A673 (cell line): Measurements from ENCODE around the gene UNC13C. TPM values are rescaled to one million over a fixed set of nuclear protein-coding genes. Genes with fewer than 3 reads are reported as not detected.

Experiments used
- BruUV-seq: library from RNA; stranded (reverse); fragments of 400-500 nt; replicated peaks from 2 replicates; lab custom pipeline; 2021; lab: Mats Ljungman, UMichigan
- CTCF ChIA-PET: fragments of 300-600 bp; sonication (Branson Sonifier 250); formaldehyde crosslinking; loops from one replicate; lab custom pipeline; 2022; ENCODE audit warnings: antibody characterized with exemption; lab: Charles Lee
- POLR2A ChIA-PET: fragments of 300-600 bp; sonication (Branson Sonifier 250); formaldehyde crosslinking; loops from one replicate; lab custom pipeline; 2022; ENCODE audit warnings: antibody characterized with exemption; ENCODE audit not compliant: low non-redundant PET; lab: Charles Lee
- DNase-seq: peaks from one replicate; pipeline ENCODE4 v3.0.0-alpha.2; 2015; ENCODE audit warnings: low spot score
- H3K27ac ChIP-seq: fragments of 200-600 bp; sonication (generic); 2 replicates; pipeline ENCODE4 v1.5.1; 2016; ENCODE audit warnings: mixed run types, low read depth, mild to moderate bottlenecking, mixed read lengths, antibody characterized with exemption, low read length; ENCODE audit not compliant: poor library complexity, severe bottlenecking
- H3K27me3 ChIP-seq: fragments of 200-600 bp; sonication (generic); replicated peaks from 2 replicates; pipeline ENCODE4 v1.6.1; 2017; ENCODE audit warnings: mixed run types, low read depth, mild to moderate bottlenecking, mixed read lengths, antibody characterized with exemption, low read length; ENCODE audit not compliant: insufficient read depth, poor library complexity
- H3K36me3 ChIP-seq: fragments of 200-600 bp; sonication (generic); 2 replicates; pipeline ENCODE4 v1.6.1; 2016; ENCODE audit warnings: mixed run types, mild to moderate bottlenecking, mixed read lengths, antibody characterized with exemption, low read length; ENCODE audit not compliant: insufficient read depth, poor library complexity, severe bottlenecking
- H3K4me1 ChIP-seq: fragments of 200-600 bp; sonication (generic); 2 replicates; pipeline ENCODE4 v1.6.1; 2017; ENCODE audit warnings: mixed run types, mild to moderate bottlenecking, mixed read lengths, antibody characterized with exemption, low read length; ENCODE audit not compliant: insufficient read depth, poor library complexity, severe bottlenecking
- H3K4me3 ChIP-seq: fragments of 200-600 bp; sonication (generic); 2 replicates; pipeline ENCODE4 v1.5.1; 2016; ENCODE audit warnings: low read depth, mixed run types, mild to moderate bottlenecking, mixed read lengths, low read length; ENCODE audit not compliant: poor library complexity, severe bottlenecking
- H3K9me3 ChIP-seq: fragments of 200-600 bp; sonication (generic); 2 replicates; pipeline ENCODE4 v1.6.1; 2016; ENCODE audit warnings: mixed run types, low read depth, mild to moderate bottlenecking, mixed read lengths, antibody characterized with exemption, low read length; ENCODE audit not compliant: poor library complexity, severe bottlenecking
- CTCF ChIP-seq: fragments of 300-800, 200-600 bp; sonication (generic); conservative IDR thresholded peaks from 2 replicates; pipeline ENCODE4 v1.5.1; 2017; ENCODE audit warnings: low read depth, mild to moderate bottlenecking, antibody characterized with exemption, low read length, moderate library complexity, mixed read lengths
- EZH2 ChIP-seq: fragments of 200-600 bp; sonication (generic); IDR thresholded peaks from 2 replicates; pipeline ENCODE4 v1.6.1; 2017; ENCODE audit warnings: borderline replicate concordance, low read depth, mild to moderate bottlenecking, mixed read lengths, antibody characterized with exemption, low read length; ENCODE audit not compliant: poor library complexity, severe bottlenecking
- intact Hi-C: fragments of 100-400 bp; cut with micrococcal nuclease; formaldehyde crosslinking; loops from one replicate; pipeline ENCODE4 v1.10.0; 2022; ENCODE audit not compliant: unreplicated experiment
- total RNA-seq: library from RNA; stranded (reverse); gene quantifications from 2 replicates; pipeline ENCODE4 v1.2.3, GENCODE V29; 2021

UNC13C gene
- total RNA-seq, 1 experiment from 2014 or later, result not detected

GRCh38 chr15:53979051-53979788 lies 979 bp downstream of the UNC13C start:
- peaks cover 35% of the 10 kb centered on the region for H3K27me3 ChIP-seq
- H3K4me3 ChIP-seq, result no peak overlapping the region
- peaks cover 7% of the 10 kb centered on the region for H3K9me3 ChIP-seq
- BruUV-seq, result no TSS peak
- TF ChIP-seq CTCF (no peak), EZH2 (no peak)
- CTCF ChIA-PET, result no interaction called here
- no peak overlapping the region for H3K27ac ChIP-seq
- H3K4me1 ChIP-seq, result no peaks in the 10 kb centered on the region
- H3K36me3 ChIP-seq, result no peaks in the 10 kb centered on the region
- POLR2A ChIA-PET, result no interaction called here
- intact Hi-C loops, result no loop called here
- no peak for DNase-seq

- peaks cover 35% of the 10 kb centered on the region for H3K27me3 ChIP-seq
- ChIA-PET CTCF (no interaction called here), POLR2A (no interaction called here)
- DNase-seq, result no peak
- H3K27ac ChIP-seq, result no peak overlapping the region
- H3K36me3 ChIP-seq, result no peaks in the 10 kb centered on the region
- no peaks in the 10 kb centered on the region for H3K4me1 ChIP-seq
- BruUV-seq, result no TSS peak
- intact Hi-C loops, result no loop called here
- TF ChIP-seq EZH2 (no peak), CTCF (no peak)
- H3K9me3 ChIP-seq, result peaks cover 6% of the 10 kb centered on the region
- no peak overlapping the region for H3K4me3 ChIP-seq
Measured at GRCh38 chr15:53980021-53980420, 1.8 kb downstream of the UNC13C start.

GRCh38 chr15:53982071-53982680 lies 3.9 kb downstream of the UNC13C start:
- CTCF ChIA-PET, result no interaction called here

More at GRCh38 chr15:53982071-53982680, 3.9 kb downstream of the UNC13C start:
- intact Hi-C loops, result no loop called here
- TF ChIP-seq EZH2 (no peak), CTCF (no peak)
- Histone ChIP-seq H3K27ac (no peak overlapping the region), H3K4me3 (no peak overlapping the region), H3K9me3 (no peaks in the 10 kb centered on the region), H3K27me3 (peaks cover 35% of the 10 kb centered on the region), H3K4me1 (no peaks in the 10 kb centered on the region), H3K36me3 (no peaks in the 10 kb centered on the region)
- no TSS peak for BruUV-seq
- no peak for DNase-seq
- POLR2A ChIA-PET, result no interaction called here
